ENCODE results near the gene OLFML3. TPM values are rescaled to one million over a fixed set of nuclear protein-coding genes. Genes with fewer than 3 reads are reported as not detected.
"Not testable (repeated sequence)": the region's sequence is repeated elsewhere in the genome, so short reads cannot be mapped to it uniquely, and the experiment has no call there.

Gene OLFML3
- total and polyA plus RNA-seq, 7 donors = 6.4 to 15.8 (median 9.9) TPM

GRCh38 chr1:114010433-114011184, 31.3 kb downstream of the OLFML3 start:
- Histone ChIP-seq H3K9me3 (no peaks in the 10 kb centered on the region), H3K4me3 (no peak overlapping the region), H3K27me3 (ENCODE audit: insufficient read depth in 3 of 3, low read length in 2 of 3) (no peaks in the 10 kb centered on the region), H3K36me3 (ENCODE audit: insufficient read depth in 1 of 2, low read depth in 1 of 2) (no peaks in the 10 kb centered on the region), H3K4me1 (no peaks in the 10 kb centered on the region), H3K27ac (no peak overlapping the region)
- WGBS, 3 donors = 59 to 62% (median 60%) methylated on average over 9 of the region's 9 CpGs
- DNase-seq (no peak), ATAC-seq (no peak)
- no peak for TF ChIP-seq CTCF (IDR thresholded peaks at IDR 0.05)
- intact Hi-C loops (cut with DNase I) = no loop called here

- H3K27ac ChIP-seq = no peak overlapping the region
- no peak for TF ChIP-seq CTCF (IDR thresholded peaks at IDR 0.05)
- H3K9me3 ChIP-seq = no peaks in the 10 kb centered on the region
- H3K27me3 ChIP-seq (ENCODE audit: insufficient read depth in 3 of 3, low read length in 2 of 3) = no peaks in the 10 kb centered on the region
- H3K36me3 ChIP-seq (ENCODE audit: insufficient read depth in 1 of 2, low read depth in 1 of 2) = no peaks in the 10 kb centered on the region
- ATAC-seq (no peak), DNase-seq (no peak)
- no peaks in the 10 kb centered on the region for H3K4me1 ChIP-seq
- intact Hi-C loops (cut with DNase I) = no loop called here
- H3K4me3 ChIP-seq = no peak overlapping the region
Measured at GRCh38 chr1:114011796-114012195, 32.5 kb downstream of the OLFML3 start.

- H3K27ac ChIP-seq = no peak overlapping the region
- intact Hi-C loops (cut with DNase I) = no loop called here
- no peaks in the 10 kb centered on the region for H3K9me3 ChIP-seq
- DNase-seq = no peak
- no peak for ATAC-seq
- H3K4me3 ChIP-seq = no peak overlapping the region
- no peaks in the 10 kb centered on the region for H3K36me3 ChIP-seq (ENCODE audit: insufficient read depth in 1 of 2, low read depth in 1 of 2)
- WGBS, 3 donors = 75 to 82% (median 75%) methylated on average over 2 of the region's 2 CpGs
- no peaks in the 10 kb centered on the region for H3K4me1 ChIP-seq
- H3K27me3 ChIP-seq (ENCODE audit: insufficient read depth in 3 of 3, low read length in 2 of 3) = no peaks in the 10 kb centered on the region
- no peak for TF ChIP-seq CTCF (IDR thresholded peaks at IDR 0.05)
Measured at GRCh38 chr1:114015075-114015474, 35.8 kb downstream of the OLFML3 start.

GRCh38 chr1:114019724-114020123, 40.5 kb downstream of the OLFML3 start:
- H3K36me3 ChIP-seq (ENCODE audit: insufficient read depth in 1 of 2, low read depth in 1 of 2); H3K9me3 ChIP-seq; ATAC-seq; intact Hi-C loops (cut with DNase I); H3K27me3 ChIP-seq (ENCODE audit: insufficient read depth in 3 of 3, low read length in 2 of 3); H3K4me3 ChIP-seq; H3K27ac ChIP-seq; DNase-seq: not testable (repeated sequence)
- WGBS, 3 donors = 88 to 91% (median 89%) methylated on average over 3 of the region's 3 CpGs
- H3K4me1 ChIP-seq = peaks cover 33% of the 10 kb centered on the region

GRCh38 chr1:114021665-114022099, 42.4 kb downstream of the OLFML3 start:
- ATAC-seq (peak; percentile 61 to 79 (median 69)), DNase-seq (no peak)
- intact Hi-C loops (cut with DNase I) = loop anchor here in 1 of 2 donors (2.0 kb wide), 1 partner anchor 31 kb away; no protein-coding TSS in a partner anchor
- no peak overlapping the region for H3K4me3 ChIP-seq
- peak overlapping the region; percentile 82 for H3K27ac ChIP-seq
- WGBS, 3 donors = 21 to 34% (median 22%) methylated on average over 4 of the region's 4 CpGs
- H3K36me3 ChIP-seq (ENCODE audit: insufficient read depth in 1 of 2, low read depth in 1 of 2) = no peaks in the 10 kb centered on the region
- no peak for TF ChIP-seq CTCF (IDR thresholded peaks at IDR 0.05)
- peaks cover 47% of the 10 kb centered on the region for H3K4me1 ChIP-seq
- H3K9me3 ChIP-seq = no peaks in the 10 kb centered on the region
- no peaks in the 10 kb centered on the region for H3K27me3 ChIP-seq (ENCODE audit: insufficient read depth in 3 of 3, low read length in 2 of 3)
